ENCODE data around the gene OR1A2.
"Not testable (repeated sequence)": the region's sequence is repeated elsewhere in the genome, so short reads cannot be mapped to it uniquely, and the experiment has no call there.

OR1A2 gene

GRCh38 chr17:3197219-3197618 is at the start of gene OR1A2:
TSS of gene OR1A2 (plus strand) at chr17:3197519. CDS start at chr17:3197519, 0 bp downstream.
- DNase-seq = no peak

DNA sequence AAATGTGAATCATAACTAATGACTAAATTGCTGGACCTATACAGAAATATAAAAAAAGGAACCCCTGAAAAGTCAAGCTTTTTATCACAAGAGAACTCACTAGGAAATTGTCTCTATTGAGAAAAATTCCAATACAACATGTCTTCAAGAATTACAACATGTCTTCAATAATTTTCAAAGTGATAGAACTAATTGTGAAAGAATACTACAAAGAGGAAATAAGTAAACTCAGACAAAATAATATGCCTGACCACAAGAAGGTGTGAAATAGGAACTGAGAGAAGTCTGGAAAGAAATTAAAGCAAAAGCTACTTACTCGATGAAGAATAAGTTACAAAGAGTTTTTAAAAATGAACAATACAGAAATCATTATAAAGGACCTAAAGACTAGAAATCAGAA is 40.1 kb upstream of the OR1A2 start:
- no peak for DNase-seq

GRCh38 chr17:3167574-3167973 is 29.7 kb upstream of the OR1A2 start:
- peak; percentile 88 for DNase-seq

DNA sequence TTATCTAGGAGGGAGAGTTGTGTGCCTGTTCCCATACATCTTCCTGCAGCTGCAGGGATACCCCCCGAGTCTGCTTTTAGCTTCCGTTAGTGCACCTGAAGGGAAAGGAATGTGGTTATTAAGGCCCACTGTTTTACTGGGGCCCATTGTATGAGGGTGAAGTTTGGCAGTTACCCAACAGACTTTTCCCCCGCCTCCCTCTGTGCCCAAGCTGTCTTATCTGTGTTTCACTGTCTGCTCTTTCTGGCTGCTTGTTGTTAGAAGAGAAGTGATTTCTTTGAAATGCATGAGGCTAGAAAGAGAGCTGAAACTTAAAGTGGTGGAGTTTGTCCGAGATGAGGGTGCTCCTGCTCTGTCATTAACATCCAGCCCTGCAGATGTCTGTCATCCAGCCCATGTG is 7.4 kb upstream of the OR1A2 start:
- DNase-seq = peak; percentile 71

DNA sequence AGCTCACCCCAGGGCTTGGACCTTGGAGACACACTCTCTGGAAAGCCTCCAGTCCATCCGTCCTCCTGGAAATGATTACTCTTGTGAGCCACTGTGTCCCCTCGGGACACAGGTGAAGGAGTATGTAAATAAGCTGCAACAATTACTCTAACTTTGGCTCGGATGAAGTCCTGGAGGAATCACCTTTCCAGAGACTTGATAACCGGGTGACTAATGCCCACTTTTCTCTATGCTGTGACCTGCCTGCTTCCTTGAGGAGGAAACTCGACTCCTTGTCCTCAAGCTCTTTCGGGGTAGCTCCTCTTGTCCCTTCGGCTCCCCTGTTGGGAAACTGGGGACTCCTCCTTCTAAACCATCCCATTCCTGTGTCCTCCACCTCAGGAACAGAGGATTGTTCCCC is 10.0 kb downstream of the OR1A2 start, which contains the start of gene OR1A1:
Gene OR1A1, plus strand, starts transcription at position 301 of the 400 bp plus-strand sequence. CDS start 7,954 bp downstream, outside the sequence.
- no peak for DNase-seq

DNA sequence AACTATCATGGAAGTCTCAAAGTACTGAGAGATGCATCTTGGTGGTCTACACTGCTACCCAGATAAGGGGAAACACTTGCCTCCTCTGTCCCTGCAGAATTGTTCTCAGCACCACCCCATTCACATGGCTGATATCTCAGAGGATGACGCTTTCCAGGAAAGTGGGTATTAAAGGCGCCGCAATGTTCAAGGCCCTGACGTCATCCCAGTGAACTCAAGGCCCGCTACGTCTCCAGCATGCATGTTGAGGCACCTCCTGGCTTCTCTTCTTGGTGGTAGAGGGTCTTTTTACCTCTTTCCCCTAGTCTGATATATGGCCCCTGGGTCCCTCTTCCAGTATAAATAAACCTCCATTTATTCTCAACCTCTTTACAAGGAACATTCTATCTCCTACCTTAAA is 11.2 kb downstream of the OR1A2 start:
- DNase-seq = no peak

DNA sequence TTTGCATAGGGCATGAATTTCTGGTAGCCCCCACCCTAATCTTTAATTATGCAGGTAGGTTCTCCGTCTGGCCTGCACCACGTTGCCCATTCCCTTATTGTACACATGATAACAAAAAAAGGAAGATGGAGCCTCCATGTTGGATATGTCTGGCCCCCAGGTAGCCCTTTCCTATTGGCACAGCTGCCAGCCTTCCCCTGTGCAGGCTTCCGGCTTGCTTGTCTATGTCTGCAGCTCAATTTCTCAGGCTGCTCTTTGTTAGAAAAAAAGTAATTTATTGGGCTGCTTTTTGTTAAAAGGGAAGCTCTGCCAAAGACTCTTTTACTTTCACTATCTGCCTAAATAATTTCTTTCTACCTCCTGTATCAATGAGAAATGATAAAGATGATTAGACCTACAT is 15.7 kb downstream of the OR1A2 start:
- DNase-seq = no peak

DNA sequence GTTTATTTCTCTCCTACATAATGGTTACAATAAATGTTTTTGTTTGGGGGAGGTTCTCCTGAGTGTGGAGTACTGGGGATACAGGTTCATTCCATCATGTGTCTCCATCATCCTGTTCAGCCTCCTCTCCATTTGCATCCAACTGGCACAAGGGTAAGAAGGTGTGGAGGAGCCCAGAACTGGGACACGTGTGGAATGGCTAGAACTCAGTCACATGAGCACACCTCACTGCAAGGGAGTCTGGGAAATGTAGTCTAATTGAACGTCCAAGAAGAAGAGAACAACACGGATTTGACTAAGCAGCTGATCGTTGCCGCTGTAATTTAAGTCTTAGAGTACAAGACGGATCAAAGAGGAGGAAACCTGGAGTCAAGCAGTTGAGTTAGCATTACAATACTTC is 16.3 kb downstream of the OR1A2 start:
- no peak for DNase-seq

GRCh38 chr17:3219978-3220377 is 22.7 kb downstream of the OR1A2 start:
- DNase-seq = peak; percentile 30

DNA sequence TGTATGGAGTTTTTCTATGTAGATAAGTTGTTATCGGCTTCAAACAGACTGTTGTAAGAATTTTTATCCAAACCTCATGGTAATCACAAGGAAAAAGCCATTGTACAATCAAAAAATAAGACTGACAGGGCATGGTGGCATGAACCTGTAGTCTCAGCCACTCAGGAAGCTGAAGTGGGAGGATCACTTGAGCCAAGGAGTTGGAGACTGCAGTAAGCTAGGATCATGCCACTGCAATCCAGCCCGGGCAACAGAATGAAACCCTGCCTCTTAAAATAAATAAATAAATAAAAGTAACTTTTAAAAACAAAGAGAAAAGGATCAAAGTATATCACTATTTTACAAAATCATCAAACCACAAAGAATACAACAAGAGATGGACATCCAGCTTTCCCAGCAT is 24.5 kb downstream of the OR1A2 start:
- DNase-seq = peak; percentile 67

DNA sequence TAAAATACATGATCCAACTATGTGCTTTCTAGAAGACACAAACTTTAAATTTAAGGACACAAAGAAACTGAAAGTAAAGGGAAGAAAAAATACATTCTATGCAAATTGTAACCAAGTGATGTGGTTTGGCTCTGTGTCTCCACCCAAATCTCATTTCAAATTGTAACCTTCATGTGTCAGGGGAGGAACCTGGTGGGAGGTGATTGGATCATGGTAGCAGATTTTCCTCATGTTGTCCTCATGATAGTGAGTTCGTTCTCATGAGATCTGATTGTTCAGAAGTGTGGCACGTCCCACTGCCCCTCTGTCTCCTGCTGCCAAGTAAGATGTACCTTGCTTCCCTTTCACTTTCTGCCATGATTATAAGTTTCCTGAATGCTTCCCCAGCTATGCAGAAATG is 25.2 kb downstream of the OR1A2 start:
- peak; percentile 57 for DNase-seq

GRCh38 chr17:3224721-3225352 is 27.5 kb downstream of the OR1A2 start:
- not testable (repeated sequence) for DNase-seq

- not testable (repeated sequence) for DNase-seq
Observed at GRCh38 chr17:3232300-3232699, 35.0 kb downstream of the OR1A2 start.

GRCh38 chr17:3238685-3239084 is 41.4 kb downstream of the OR1A2 start:
- peak; percentile 72 for DNase-seq

DNA sequence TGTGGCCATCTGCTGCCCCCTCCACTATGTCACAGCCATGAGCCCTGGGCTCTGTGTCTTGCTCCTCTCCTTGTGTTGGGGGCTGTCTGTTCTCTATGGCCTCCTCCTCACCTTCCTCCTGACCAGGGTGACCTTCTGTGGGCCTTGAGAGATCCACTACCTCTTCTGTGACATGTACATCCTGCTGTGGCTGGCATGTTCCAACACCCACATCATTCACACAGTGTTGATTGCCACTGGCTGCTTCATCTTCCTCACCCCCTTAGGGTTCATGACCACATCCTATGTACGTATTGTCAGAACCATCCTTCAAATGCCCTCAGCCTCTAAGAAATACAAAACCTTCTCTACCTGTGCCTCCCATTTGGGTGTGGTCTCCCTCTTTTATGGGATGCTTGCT is 43.7 kb downstream of the OR1A2 start:
- DNase-seq = not testable (repeated sequence)

GRCh38 chr17:3244841-3245240 is 47.5 kb downstream of the OR1A2 start:
- DNase-seq = peak; percentile 36

Data from OCI-M1 (cell line).